Mammary epithelial cell (primary cell): Measurements from ENCODE around the gene PPP2CA.

ENCODE experiments used
- CTCF ChIP-seq, 2 donors: IDR thresholded peaks in 1 of 2; conservative IDR thresholded peaks in 1 of 2; 2 replicates each; pipeline ENCODE4 v1.5.1; 2011 to 2012; ENCODE audit warnings: inconsistent platforms in 2 of 2, low read length in 2 of 2, mild to moderate bottlenecking in 2 of 2, control low read depth in 1 of 2, low read depth in 1 of 2; ENCODE audit not compliant: insufficient read depth in 1 of 2; ENCODE audit errors: extremely low read depth in 1 of 2
- EZH2 ChIP-seq: IDR thresholded peaks from 2 replicates; pipeline ENCODE4 v1.6.1; 2012; ENCODE audit warnings: low read length, inconsistent platforms, borderline replicate concordance

GRCh38 chr5:134176511-134177368, 49.1 kb downstream of the PPP2CA start, which contains the start of gene SKP1:
- TF ChIP-seq CTCF (conservative IDR thresholded peaks at IDR 0.05 in 1 of 2, IDR thresholded peaks at IDR 0.05 in 1 of 2; ENCODE audit: extremely low read depth in 1 of 2, insufficient read depth in 1 of 2, low read depth in 1 of 2, low read length in 2 of 2) (no peak), EZH2 (no peak)
